Effector memory CD8-positive, alpha-beta T cell (primary cell): Measurements from ENCODE around the gene GRID1.

ENCODE experiments used
- ATAC-seq: fragments of 150-1000 bp; cut with Tn5 transposase; replicated peaks from 2 replicates; pipeline ENCODE4 v1.10.0; 2021; ENCODE audit warnings: mild to moderate bottlenecking, moderate library complexity
- DNase-seq, 3 experiments: peaks; one replicate each; pipeline ENCODE4 v3.0.0; 2021
- H3K27ac Mint-ChIP-seq, 2 donors: one replicate each; pipeline ENCODE4 v1.8.0; 2022; ENCODE audit warnings: mild to moderate bottlenecking in 2 of 2, mixed read lengths in 2 of 2, moderate library complexity in 2 of 2
- H3K27me3 Mint-ChIP-seq, 2 donors: one replicate each; pipeline ENCODE4 v1.8.0; 2022; ENCODE audit warnings: mixed read lengths in 2 of 2
- H3K36me3 Mint-ChIP-seq: one replicate; pipeline ENCODE4 v1.8.0; 2022; ENCODE audit warnings: mild to moderate bottlenecking, moderate library complexity, mixed read lengths; ENCODE audit not compliant: insufficient read depth
- H3K4me1 Mint-ChIP-seq, 2 donors: one replicate each; pipeline ENCODE4 v1.8.0; 2022; ENCODE audit warnings: low read depth in 2 of 2, mixed read lengths in 2 of 2
- H3K4me3 Mint-ChIP-seq, 2 donors: one replicate each; pipeline ENCODE4 v1.8.0; 2022; ENCODE audit warnings: mild to moderate bottlenecking in 2 of 2, mixed read lengths in 2 of 2, moderate library complexity in 2 of 2
- H3K9me3 Mint-ChIP-seq, 2 donors: one replicate each; pipeline ENCODE4 v1.8.0; 2022; ENCODE audit warnings: mixed read lengths in 2 of 2

Gene GRID1

DNA sequence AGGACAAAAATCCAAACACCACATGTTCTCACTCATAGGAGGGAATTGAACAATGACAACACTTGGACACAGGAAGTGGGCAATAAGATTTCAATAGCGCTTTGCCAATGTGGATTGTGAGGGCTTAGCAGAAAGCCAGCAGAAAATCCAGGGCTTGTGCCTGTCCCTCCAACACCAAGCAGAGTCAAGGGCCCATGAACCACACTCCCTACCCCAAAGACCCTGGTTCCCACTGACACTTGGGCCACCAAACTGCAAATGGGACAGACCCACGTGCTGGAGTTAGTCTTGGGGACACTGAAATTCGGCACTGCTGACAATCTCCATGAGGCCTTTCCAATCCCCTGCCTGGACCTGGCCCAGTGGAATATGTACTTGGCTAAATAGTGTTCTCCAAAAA is 67.0 kb downstream of the GRID1 start:
- H3K27me3 Mint-ChIP-seq: peaks cover 17 to 59% of the 10 kb centered on the region in 2 donors
- H3K4me3 Mint-ChIP-seq: no peak overlapping the region
- ATAC-seq (no peak), DNase-seq (no peak)
- H3K4me1 Mint-ChIP-seq: no peaks in the 10 kb centered on the region
- no peaks in the 10 kb centered on the region for H3K36me3 Mint-ChIP-seq
- no peak overlapping the region for H3K27ac Mint-ChIP-seq
- no peaks in the 10 kb centered on the region for H3K9me3 Mint-ChIP-seq

- Mint-ChIP-seq H3K27ac (no peak overlapping the region), H3K4me1 (no peaks in the 10 kb centered on the region), H3K4me3 (no peak overlapping the region), H3K27me3 (peaks cover 16 to 59% of the 10 kb centered on the region in 2 donors), H3K9me3 (no peaks in the 10 kb centered on the region), H3K36me3 (no peaks in the 10 kb centered on the region)
- no peak for DNase-seq
- ATAC-seq: no peak
Measured at GRCh38 chr10:86298501-86299001, 68.0 kb downstream of the GRID1 start.

- Mint-ChIP-seq H3K27ac (no peak overlapping the region), H3K4me1 (no peaks in the 10 kb centered on the region), H3K9me3 (no peaks in the 10 kb centered on the region), H3K4me3 (no peak overlapping the region), H3K27me3 (peaks cover 16 to 54% of the 10 kb centered on the region in 2 donors), H3K36me3 (no peaks in the 10 kb centered on the region)
- DNase-seq (no peak), ATAC-seq (no peak)
Measured at GRCh38 chr10:86295791-86296190, 70.8 kb downstream of the GRID1 start.

DNA sequence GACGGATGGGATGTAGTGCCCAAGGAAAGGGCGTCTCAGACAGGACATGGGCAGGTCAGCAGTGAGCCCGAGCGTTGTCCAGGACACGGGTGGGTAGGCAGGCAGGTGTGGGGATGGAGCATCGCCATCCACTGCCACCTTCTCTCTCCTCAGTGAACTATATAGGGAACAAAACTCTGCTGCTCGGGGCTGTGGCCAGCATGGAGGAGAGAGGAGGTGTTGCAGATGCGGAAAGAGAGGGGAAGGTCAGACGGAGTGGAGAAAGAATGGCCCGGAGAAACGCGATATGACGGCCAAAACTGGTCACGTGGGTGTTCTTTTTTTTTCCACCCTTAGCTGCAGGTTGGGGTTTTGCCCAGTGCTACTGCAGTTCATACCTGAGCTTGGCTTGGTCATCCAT is 71.2 kb downstream of the GRID1 start:
- no peaks in the 10 kb centered on the region for H3K9me3 Mint-ChIP-seq
- no peak overlapping the region for H3K27ac Mint-ChIP-seq
- DNase-seq (no peak), ATAC-seq (no peak)
- H3K4me1 Mint-ChIP-seq: no peaks in the 10 kb centered on the region
- no peaks in the 10 kb centered on the region for H3K36me3 Mint-ChIP-seq
- no peak overlapping the region for H3K4me3 Mint-ChIP-seq
- peaks cover 16 to 49% of the 10 kb centered on the region in 2 donors for H3K27me3 Mint-ChIP-seq

- DNase-seq (no peak), ATAC-seq (no peak)
- H3K27ac Mint-ChIP-seq: no peak overlapping the region
- H3K9me3 Mint-ChIP-seq: no peaks in the 10 kb centered on the region
- no peaks in the 10 kb centered on the region for H3K36me3 Mint-ChIP-seq
- no peak overlapping the region for H3K4me3 Mint-ChIP-seq
- H3K4me1 Mint-ChIP-seq: no peaks in the 10 kb centered on the region
- H3K27me3 Mint-ChIP-seq: peaks cover 16 to 46% of the 10 kb centered on the region in 2 donors
Measured at GRCh38 chr10:86294346-86295265, 72.0 kb downstream of the GRID1 start.

GRCh38 chr10:86293396-86293791 is 73.2 kb downstream of the GRID1 start:
- Mint-ChIP-seq H3K27me3 (peaks cover 16 to 55% of the 10 kb centered on the region in 2 donors), H3K9me3 (no peaks in the 10 kb centered on the region), H3K4me1 (no peaks in the 10 kb centered on the region), H3K4me3 (no peak overlapping the region), H3K36me3 (no peaks in the 10 kb centered on the region), H3K27ac (no peak overlapping the region)
- DNase-seq (no peak), ATAC-seq (no peak)

DNA sequence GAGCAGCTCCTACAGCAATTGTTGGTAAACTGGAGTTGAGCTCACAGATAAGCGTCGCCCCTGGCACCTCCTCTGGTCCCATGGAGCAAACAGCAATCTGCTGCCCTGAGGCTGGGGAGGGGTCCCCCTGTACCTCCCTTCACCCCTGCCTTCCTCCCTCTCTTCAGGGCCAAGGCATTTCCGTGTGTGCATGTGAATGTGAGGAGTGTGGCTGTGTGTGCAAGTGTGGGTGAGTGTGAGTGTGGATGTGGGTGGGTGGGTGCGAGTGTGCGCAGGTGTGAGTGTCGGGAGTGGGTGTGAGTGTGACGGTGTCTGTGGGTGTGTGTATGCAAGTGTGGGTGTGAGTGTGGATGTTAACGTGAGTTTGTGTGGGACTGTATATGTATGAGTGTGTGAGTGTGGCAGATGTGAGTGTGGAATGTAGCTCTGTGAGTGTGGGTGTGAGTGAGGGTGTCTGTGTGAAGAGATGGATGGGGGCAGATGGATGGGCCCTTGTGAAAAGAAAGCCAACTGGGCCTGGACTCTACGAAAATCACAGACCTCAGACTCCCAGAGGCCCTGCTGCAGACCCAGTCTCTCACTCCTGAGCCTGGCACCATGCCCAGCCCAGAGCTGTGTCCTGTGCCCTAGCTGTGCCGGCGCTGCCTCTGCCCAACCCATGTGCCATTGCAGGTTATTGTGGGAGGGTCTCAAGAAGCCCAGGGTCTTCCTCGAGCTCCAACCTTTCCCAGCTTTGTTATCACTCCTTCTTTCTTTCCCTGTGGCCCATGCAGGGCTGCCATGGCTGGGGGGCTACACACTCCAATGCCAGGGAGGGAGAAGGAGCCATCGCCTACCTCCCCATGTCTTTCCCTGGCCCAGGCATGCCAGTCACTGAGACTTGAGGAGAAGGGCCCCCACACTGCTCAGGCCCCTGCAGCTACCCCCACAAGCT is 73.9 kb downstream of the GRID1 start:
- H3K36me3 Mint-ChIP-seq: no peaks in the 10 kb centered on the region
- ATAC-seq (no peak), DNase-seq (no peak)
- no peak overlapping the region for H3K27ac Mint-ChIP-seq
- peaks cover 16 to 55% of the 10 kb centered on the region in 2 donors for H3K27me3 Mint-ChIP-seq
- H3K4me1 Mint-ChIP-seq: no peaks in the 10 kb centered on the region
- H3K4me3 Mint-ChIP-seq: no peak overlapping the region
- H3K9me3 Mint-ChIP-seq: no peaks in the 10 kb centered on the region

GRCh38 chr10:86291616-86292340 is 74.8 kb downstream of the GRID1 start:
- DNase-seq (no peak), ATAC-seq (no peak)
- no peak overlapping the region for H3K4me3 Mint-ChIP-seq
- H3K27ac Mint-ChIP-seq: no peak overlapping the region
- H3K36me3 Mint-ChIP-seq: no peaks in the 10 kb centered on the region
- no peaks in the 10 kb centered on the region for H3K9me3 Mint-ChIP-seq
- H3K27me3 Mint-ChIP-seq: peaks cover 16 to 55% of the 10 kb centered on the region in 2 donors
- no peaks in the 10 kb centered on the region for H3K4me1 Mint-ChIP-seq

DNA sequence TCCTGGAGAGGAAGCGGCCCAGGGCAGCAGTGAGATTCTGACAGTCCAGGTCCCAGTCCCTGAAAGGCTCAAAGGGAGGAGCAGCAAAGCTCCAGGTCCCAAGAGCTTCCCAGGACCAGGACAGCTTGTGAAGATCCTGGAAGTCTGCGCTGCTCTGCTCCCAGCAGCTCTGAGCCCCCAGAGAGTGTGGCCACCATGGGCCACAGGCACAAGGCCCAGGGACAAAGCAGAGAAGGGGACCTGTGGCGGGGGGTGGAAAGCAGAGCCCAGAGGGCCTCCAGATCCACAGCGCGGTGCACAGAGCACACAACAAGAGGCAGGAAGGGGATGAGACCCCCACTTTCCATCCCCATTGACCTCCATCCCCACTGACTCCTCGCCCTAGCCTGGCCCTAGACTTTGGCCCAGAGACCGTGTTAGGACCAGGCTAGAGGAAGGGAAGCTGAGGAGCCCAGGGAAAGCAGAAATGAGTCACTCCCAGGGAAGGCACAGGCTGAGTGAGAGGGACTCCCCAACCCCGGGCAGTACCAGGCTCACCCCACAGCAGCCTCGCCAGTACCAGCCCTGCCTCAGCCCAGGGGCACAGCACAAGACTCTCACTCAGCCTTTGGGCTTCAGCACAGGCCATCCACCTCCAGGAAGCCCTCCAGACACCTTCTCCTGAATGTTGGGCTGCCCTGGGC is 75.5 kb downstream of the GRID1 start:
- no peak overlapping the region for H3K4me3 Mint-ChIP-seq
- no peaks in the 10 kb centered on the region for H3K36me3 Mint-ChIP-seq
- ATAC-seq (no peak), DNase-seq (no peak)
- peaks cover 16 to 53% of the 10 kb centered on the region in 2 donors for H3K27me3 Mint-ChIP-seq
- no peak overlapping the region for H3K27ac Mint-ChIP-seq
- no peaks in the 10 kb centered on the region for H3K4me1 Mint-ChIP-seq
- no peaks in the 10 kb centered on the region for H3K9me3 Mint-ChIP-seq

DNA sequence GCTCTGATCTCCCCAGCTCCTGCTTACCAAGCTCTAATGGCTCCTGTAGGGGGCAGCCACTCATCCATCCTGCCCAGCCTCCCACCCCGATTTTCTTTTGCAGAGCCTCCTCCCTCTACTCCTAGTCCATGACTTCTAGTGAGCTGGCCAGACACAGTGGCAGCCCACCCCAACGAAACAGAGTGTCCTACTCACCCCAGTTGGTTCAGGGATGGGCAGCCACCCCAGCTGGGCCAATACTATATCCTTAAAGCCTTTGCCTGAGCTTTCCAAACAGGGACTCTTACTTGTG is 77.1 kb downstream of the GRID1 start:
- ATAC-seq: no peak
- Mint-ChIP-seq H3K4me1 (no peaks in the 10 kb centered on the region), H3K9me3 (no peaks in the 10 kb centered on the region), H3K4me3 (no peak overlapping the region), H3K27ac (no peak overlapping the region), H3K36me3 (no peaks in the 10 kb centered on the region), H3K27me3 (peaks cover 7 to 38% of the 10 kb centered on the region in 2 donors)
- DNase-seq: no peak

DNA sequence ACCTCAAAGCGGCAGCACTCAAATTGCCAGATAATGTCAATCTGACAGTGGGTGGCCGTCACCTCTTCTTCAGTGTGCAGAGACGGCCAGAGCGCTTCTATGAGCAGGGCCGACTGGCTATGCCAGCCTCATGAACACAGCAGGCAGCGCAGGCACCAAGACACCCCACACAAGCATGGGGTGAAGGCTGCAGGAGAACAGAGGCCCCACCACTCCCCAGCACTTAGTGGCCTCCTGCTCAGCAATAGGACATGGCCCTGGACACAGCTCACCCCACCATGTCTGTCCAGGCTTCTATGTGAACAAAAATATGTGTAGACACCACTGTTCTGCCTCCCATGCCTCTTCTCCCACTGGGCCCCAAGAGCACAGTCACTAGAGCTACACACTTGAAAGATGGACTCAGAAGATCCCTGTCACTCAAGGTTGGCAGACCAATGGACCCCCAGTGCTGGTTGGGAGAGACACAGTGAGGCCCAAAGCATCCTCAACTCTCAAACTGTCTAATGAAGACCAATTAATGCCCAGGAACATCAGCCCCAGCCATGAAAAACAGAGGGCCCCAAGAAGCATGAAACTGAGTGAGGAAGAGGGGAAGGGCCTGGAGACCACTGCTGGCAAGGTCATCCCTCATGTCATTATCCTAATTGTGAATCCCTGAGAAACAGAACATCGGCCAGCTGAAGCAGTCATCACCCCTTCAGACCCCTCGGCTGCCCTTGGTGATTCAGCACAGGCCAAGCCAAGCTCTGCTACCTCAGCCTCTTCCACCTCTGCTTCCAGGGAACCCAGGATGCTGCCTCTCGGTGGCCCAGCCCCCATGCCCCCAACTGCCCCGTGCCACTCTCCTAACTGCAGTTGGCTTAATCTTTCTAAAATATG is 77.7 kb downstream of the GRID1 start:
- Mint-ChIP-seq H3K9me3 (no peaks in the 10 kb centered on the region), H3K4me3 (no peak overlapping the region), H3K4me1 (no peaks in the 10 kb centered on the region), H3K36me3 (no peaks in the 10 kb centered on the region), H3K27ac (no peak overlapping the region), H3K27me3 (peaks cover 2 to 32% of the 10 kb centered on the region in 2 donors)
- DNase-seq: no peak
- ATAC-seq: no peak

DNA sequence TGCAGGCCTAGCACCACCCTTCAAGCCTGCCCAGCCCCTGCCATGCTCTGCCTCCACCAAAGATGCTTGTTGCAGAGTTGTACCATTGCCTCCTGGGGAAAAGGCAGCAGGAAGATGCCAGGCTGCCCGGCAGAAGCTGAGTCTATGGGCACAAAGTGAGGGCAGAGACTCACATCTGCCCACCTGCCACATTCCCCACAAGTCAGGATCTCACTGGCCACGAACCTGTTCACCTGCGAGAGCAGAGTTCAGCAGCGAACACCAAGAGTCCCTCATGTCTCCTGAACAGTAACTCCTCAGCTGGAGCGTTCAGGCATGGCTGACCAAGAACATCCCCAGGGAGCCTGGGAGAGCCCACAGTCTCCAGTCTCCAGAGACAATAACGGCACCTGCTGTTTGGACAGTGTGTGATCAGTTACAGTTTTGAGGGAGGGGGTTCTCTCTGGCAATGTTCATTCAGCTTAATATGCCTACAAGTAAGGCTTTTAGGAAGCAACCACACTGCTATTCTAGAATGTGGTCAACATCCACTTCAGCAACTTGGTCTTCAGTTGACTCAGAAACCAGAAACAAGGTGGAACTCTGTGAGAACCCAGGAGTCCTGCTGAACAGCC is 78.5 kb downstream of the GRID1 start:
- no peak overlapping the region for H3K27ac Mint-ChIP-seq
- H3K36me3 Mint-ChIP-seq: no peaks in the 10 kb centered on the region
- no peak for DNase-seq

More for the DNA sequence above, 78.5 kb downstream of the GRID1 start:
- no peak for ATAC-seq
- peaks cover 6 to 33% of the 10 kb centered on the region in 2 donors for H3K27me3 Mint-ChIP-seq
- no peaks in the 10 kb centered on the region for H3K4me1 Mint-ChIP-seq
- no peaks in the 10 kb centered on the region for H3K9me3 Mint-ChIP-seq
- no peak overlapping the region for H3K4me3 Mint-ChIP-seq
